ENCODE measurements around the gene CDC42SE1.
A peak's percentile ranks its signal among the peaks of the same experiment; 100 is the strongest.

Gene CDC42SE1

DNA sequence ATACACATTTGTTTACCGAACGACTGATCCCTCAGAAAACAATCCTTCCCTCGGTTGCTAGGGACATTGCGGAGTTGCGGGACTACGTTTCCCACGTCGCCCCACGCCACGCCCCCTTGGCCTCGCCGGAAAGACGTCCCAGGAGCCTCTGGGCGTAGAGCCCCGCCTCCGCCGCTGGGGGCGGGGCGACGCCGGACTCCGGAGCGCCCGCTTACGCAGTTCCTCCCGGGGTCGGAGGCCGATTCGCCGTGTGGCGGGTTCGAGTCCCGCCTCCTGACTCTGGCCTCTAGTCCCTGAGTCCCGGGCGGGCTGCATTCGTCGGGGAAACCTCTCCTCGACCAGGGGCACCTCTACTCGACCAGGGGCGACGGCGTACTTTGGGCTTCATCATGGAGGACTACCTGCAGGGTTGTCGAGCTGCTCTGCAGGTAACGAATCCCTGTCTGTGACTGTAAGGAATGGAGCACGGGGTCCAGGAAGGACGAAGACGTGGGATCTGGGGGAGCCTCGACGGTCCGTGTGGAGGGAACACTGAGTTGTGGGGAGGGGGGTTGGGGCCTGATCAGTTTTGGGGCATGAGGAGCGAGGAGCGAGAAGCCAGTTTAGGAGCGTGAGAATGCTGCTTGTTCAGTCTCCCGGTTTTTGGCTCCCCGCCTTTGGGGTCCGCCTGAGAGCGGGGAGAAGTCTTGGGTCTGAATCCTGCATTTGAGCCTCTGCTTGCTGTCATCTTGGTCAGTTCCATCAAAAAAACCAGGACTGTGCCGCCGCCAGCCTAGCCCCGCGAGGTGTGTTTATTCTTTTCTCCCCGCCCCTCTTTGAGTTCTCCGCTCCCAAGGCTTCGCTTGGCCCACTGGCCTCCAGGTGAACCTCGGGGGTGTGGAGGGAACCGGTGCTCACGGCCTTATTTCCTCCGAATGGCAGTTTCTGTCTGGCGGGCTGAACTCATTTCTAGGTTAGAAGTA is 50.9 kb downstream of the CDC42SE1 start, which contains the start of gene PRUNE1:
PRUNE1 (plus strand) TSS at position 206 of the 962 bp plus-strand sequence; CDS start at position 390, 184 bp downstream.
- peak; percentile 49 for DNase-seq

DNA sequence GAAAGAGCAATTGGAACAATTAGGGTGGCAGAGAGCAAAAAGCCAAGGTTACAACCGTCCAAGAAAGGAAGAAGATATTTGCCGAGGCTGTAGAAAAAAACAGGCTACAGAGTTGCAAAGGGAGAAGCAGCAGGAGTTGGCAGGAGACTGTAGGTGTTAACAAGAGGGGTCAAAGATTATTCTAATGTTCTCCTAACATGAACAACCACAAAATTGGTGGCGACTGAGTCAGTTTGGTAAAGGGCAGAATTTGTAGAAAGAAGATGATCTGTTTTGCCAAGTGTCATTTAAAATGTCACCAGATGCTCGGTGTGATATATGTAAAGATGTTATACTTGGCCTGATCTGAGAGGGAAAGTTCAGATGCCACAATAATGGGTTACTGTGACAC is 51.6 kb downstream of the CDC42SE1 start:
- DNase-seq, result no peak

DNA sequence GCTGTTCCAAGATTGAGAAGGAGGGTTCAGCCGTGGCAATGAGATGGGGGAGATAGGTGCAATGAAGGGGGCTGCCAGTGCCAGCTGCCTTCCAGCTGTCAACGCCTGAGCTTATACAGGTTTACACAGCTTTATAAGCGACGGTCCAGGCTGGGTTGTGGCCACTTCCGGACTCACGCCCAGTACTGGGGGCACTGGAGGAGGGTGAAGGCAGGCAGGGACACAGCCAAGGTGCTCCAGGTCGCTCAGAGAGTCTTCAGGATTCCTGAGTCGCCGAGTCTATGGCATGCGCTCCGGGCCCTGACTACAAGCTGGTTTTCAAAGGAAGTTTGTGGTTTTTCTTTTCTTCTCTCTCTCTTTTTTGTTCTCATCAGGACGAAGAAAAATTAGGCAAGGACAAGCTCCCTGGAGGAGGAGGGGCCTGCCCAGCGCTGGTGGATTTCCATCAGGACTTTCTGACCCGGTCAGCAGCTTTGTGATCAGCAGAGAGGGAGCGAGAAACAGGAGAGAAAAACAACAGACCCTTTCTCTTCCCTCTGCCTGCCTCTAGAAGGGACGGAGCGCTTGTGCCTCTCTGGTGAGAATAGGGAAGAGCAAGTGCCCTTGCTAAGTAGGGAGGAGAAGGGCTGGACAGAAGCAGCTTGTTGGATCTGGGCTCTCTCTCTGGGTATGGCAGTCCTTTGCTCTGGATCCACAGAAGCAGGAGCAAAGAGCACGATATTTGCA is 52.9 kb downstream of the CDC42SE1 start, which contains the start of gene MINDY1:
MINDY1 (minus strand) TSS at position 576 of the 726 bp plus-strand sequence. CDS start 4,285 bp downstream, outside the sequence.
- DNase-seq, result peak; percentile 40

DNA sequence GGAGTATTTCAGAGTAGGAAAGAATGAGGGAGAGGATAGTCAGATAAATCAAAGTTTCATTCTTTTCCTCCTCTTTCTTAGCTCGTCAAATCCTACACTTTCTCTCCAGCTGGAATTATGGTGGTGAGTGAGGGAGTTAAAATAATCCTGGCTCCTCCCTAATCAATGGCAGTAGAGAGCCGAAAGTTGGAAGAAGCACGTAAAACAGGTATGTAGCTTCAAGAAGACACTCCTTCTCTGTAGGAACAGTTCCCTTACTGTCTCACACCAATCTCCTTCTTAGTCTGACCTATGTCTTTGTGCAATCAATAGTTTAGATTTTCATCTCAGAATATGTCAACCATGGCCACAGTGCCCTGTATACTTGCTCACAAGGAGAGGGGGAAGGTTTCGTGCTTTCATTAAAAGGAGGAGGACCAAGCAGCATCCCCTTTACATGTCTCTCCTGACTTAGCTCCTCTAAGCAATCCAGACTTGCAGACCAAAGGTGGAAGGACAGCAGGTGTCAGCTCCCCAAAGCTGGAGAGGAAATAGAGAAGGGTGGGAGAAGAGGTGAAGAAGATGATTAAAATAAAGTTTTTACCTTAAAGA is 53.6 kb downstream of the CDC42SE1 start:
- DNase-seq, result no peak

DNA sequence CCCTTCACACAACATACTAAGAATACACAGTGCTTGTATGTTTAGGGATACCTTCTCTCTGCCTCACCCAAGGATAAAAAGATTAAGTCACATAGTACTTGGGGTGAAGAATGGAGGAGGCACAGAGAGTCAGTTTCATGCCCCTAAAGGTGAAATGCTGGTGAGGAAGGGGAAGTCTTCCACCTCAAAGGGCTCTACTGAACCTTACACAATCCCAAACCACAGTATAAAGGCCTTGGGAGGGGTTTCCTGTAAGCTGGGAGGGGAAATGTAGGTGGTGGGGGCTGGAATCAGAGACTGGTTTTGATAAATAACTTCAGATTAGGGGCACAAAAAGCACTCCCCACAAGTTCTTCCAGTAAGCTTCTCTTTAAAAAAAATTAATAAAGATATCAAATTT is 56.2 kb downstream of the CDC42SE1 start:
- DNase-seq, result no peak

DNA sequence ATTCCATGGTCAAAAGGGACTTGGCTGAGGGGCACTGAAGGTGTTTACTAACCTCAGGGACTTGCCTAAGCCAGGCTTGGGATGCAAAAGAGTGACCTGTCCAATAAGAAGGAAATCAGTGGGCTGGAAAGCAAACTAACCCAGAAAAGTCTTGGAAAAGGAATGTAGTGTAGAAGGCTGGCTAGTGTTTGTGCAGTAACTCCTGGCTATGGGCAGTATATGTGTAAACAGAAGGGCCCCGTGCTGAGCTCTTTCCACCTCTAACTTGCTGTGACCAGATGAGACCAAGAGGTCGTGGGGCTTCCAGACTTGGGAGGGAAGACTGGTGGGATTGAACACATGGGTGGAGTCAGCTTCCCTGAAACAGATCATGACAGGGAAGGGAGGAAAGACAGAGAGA is 56.8 kb downstream of the CDC42SE1 start:
- DNase-seq, result no peak

DNA sequence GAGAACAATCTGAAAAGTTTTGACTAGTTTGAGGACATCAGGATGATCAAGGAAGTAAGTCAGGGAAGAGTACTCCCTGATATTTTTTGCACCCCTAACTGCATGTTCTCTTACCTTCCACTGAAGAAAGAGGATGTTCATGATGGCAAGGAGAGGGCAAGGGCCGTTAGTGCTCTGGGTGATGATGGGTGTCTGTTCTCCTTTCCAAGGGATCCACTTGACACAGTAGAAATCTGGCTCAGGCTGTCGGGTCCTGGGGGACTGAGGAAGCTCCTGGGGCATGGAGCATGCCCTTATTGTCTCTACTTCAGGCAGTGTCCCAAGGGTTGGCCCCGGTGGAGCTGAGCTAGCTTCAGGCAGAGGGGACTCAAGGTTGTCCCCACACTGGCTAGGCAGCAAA is 57.4 kb downstream of the CDC42SE1 start:
- DNase-seq, result no peak

DNA sequence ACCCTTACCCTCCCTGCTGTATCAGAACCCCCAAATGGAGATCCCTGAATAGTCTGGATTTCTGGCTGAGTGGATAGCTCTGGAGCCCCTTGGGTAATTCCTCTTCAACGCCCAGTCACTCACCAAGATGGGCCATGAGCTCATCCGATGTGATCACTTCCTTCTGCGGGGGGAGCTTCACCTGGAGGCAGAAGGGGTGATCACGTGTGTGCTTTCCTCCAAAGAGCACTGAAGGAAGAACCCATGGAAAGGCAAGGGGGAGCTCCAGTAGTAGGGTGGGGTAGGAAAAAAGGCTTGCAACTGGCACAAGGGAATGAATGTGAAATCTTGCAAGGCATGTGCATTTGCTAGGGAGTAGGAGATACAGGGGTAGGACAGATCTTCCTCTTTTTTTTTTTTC is 57.8 kb downstream of the CDC42SE1 start:
- DNase-seq, result no peak

All from NCI-H1417 treated with DMSO at 0.1 percent for 48 hours (cell line).